NCI-H2196 (cell line): ENCODE data around the gene TRUB1.
"Not testable (repeated sequence)": the region's sequence is repeated elsewhere in the genome, so short reads cannot be mapped to it uniquely, and the experiment has no call there.

ENCODE experiments used
- DNase-seq: peaks from one replicate; lab custom pipeline; 2025; ENCODE audit not compliant: unreplicated experiment; lab: John Stamatoyannopoulos, UW

TRUB1 gene

GRCh38 chr10:114937962-114938855 lies at the start of gene TRUB1:
TRUB1 (plus strand) TSS chr10:114938195; CDS start chr10:114938254, 59 bp downstream.
- peak; percentile 70 for DNase-seq

- no peak for DNase-seq
Observed at GRCh38 chr10:114893251-114893650, 44.7 kb upstream of the TRUB1 start.

- DNase-seq: no peak
Observed at GRCh38 chr10:114894911-114895310, 43.1 kb upstream of the TRUB1 start.

- not testable (repeated sequence) for DNase-seq
Observed at GRCh38 chr10:114897011-114897410, 41.0 kb upstream of the TRUB1 start.

GRCh38 chr10:114897593-114897992 lies 40.4 kb upstream of the TRUB1 start:
- no peak for DNase-seq

GRCh38 chr10:114899982-114900381 lies 38.0 kb upstream of the TRUB1 start:
- DNase-seq: no peak

- DNase-seq: no peak
Observed at GRCh38 chr10:114900658-114901057, 37.3 kb upstream of the TRUB1 start.

GRCh38 chr10:114902151-114902550 lies 35.8 kb upstream of the TRUB1 start:
- no peak for DNase-seq

- no peak for DNase-seq
Observed at GRCh38 chr10:114905450-114905849, 32.5 kb upstream of the TRUB1 start.

- DNase-seq: no peak
Observed at GRCh38 chr10:114906981-114907380, 31.0 kb upstream of the TRUB1 start.

GRCh38 chr10:114908896-114909295 lies 29.1 kb upstream of the TRUB1 start:
- DNase-seq: no peak

- DNase-seq: no peak
Observed at GRCh38 chr10:114911052-114911711, 26.8 kb upstream of the TRUB1 start.

GRCh38 chr10:114911801-114912469 lies 26.1 kb upstream of the TRUB1 start:
- no peak for DNase-seq

- DNase-seq: no peak
Observed at GRCh38 chr10:114912470-114912859, 25.5 kb upstream of the TRUB1 start.

- no peak for DNase-seq
Observed at GRCh38 chr10:114914560-114914959, 23.4 kb upstream of the TRUB1 start.

- DNase-seq: no peak
Observed at GRCh38 chr10:114915294-114915693, 22.7 kb upstream of the TRUB1 start.

- DNase-seq: no peak
Observed at GRCh38 chr10:114916653-114917052, 21.3 kb upstream of the TRUB1 start.

GRCh38 chr10:114917459-114917858 lies 20.5 kb upstream of the TRUB1 start:
- DNase-seq: no peak

- DNase-seq: no peak
Observed at GRCh38 chr10:114917927-114918672, 19.9 kb upstream of the TRUB1 start.

- no peak for DNase-seq
Observed at GRCh38 chr10:114920459-114920858, 17.5 kb upstream of the TRUB1 start.

- DNase-seq: no peak
Observed at GRCh38 chr10:114922003-114922402, 16.0 kb upstream of the TRUB1 start.
